NK-92 (cell line): ENCODE data around the gene ACER2.

Source experiments
- DNase-seq: peaks from one replicate; lab custom pipeline; 2025; ENCODE audit not compliant: unreplicated experiment; lab: John Stamatoyannopoulos, UW

The ACER2 gene

DNA sequence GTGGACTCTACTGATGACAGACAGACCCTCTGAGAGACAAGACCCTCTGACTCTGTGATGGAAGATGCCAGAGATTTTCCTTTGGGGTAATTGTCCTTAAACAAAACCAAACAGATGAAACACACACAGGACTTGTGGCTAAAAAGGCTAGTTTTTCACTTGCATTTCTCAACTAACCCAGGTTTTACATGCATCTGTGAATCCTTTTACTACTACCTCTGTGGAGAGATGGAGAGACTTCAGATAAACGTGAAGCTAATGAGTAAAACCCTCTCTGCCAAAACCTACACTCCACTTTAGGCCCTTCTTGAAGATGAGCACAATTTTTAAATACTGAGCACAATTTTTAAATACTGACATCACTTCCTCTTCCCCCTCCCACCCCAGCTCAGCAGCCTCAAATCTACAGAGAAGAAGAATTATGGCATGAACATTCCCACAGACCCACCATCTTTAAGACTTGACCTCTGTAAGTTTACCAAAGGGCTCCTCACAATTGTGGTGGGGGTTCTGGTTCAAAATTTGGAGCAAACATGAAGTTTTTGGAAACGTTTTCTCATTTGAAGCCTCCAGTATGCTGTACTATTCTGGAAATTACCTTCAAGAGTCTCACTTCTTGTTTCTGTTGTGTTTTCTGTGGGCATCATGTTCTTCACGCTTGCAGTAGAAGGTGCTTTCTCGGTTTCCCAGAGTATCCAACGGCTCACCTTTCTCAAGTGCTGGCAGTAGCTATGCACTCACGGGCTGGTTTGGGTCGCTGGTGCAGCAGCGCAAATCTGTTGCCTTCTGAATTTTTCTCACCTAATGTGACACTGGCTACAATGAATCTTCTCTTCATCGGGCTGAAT is 42.7 kb downstream of the ACER2 start:
- DNase-seq: no peak

DNA sequence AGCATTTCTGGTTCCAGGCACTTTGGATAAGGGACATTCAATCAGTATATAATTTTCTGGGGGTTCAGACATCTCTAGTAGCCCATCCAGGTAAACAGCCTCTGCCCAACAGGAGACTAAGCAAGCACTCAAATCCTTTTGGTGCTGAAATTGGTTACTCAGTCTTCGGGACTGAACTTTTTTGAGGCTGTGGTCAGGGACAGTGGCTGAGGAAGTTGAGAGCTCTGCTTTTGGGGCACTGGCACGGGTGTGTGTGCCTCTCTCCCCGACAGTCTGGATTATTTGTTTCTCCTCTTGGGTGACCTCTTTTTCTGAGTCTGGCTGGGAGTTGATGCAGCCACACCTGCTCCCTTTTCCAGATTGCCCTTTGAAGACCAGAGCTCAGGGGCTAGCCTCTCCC is 47.6 kb downstream of the ACER2 start:
- no peak for DNase-seq

DNA sequence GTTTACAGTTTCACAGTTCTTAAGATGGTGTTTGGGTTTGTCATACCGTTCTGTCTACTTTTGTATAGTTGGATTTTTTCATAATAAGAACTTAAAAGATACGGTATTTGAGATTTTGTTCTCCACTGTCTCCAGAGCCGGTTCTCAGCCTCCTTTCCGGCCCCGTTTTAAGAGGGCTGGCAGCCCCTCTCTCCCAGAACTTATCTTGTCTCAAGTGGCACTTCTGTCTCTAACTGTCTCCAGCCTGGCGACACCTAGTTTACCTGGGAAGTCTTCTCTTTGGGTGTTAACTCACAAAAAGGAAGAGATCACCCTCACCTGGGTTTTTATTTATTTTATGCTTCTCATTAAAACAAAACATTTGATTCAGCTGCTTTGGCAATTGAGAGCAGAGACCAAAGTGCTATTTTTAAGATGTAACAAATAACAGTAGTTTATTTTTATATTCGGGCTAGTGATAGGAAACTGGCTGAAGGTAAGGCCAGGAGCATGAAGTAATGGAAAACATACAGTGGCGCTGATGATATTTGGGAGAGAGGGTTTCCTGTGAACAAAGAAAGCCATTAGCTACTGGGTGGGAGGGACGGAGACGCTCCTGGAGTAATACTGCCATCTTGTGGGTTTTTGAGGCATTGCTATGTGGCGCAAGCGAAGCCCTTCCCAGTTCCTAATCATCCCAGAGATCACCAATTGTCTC is 48.3 kb downstream of the ACER2 start:
- DNase-seq: no peak

DNA sequence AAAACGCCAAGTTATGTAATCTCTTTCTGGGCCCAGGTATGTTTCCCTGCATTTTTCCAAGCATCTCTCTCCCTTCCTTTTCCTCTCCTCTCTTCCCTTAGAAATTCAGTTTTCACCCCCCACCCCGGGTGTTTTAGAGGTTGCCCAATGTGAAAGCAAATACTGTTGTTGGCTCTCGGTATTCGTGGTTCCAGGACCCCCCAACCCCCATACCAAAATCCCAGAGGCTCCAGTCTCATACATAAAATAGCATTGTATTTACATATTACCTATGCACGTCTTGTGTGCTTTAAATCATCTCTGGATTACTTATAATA is 48.8 kb downstream of the ACER2 start:
- no peak for DNase-seq

DNA sequence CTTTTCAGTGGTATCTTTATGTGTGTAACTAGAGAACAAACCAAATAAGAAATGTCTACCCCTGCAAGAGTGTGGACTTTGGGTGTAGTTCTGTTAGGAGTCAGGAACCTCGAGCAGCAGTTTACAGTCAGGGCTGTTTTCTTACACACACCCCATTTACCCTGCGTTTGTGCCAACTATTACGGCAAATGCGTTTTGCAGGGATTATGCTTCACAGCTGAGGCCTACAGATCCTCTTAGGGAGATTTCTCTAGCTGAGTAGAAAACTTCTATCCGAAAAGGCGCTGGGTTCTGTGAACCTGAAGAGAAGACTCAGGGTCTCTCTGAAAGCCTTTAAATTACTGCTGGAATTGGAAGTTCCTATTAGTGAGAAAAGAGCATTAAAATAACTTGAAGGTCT is 51.4 kb downstream of the ACER2 start:
- DNase-seq: no peak

DNA sequence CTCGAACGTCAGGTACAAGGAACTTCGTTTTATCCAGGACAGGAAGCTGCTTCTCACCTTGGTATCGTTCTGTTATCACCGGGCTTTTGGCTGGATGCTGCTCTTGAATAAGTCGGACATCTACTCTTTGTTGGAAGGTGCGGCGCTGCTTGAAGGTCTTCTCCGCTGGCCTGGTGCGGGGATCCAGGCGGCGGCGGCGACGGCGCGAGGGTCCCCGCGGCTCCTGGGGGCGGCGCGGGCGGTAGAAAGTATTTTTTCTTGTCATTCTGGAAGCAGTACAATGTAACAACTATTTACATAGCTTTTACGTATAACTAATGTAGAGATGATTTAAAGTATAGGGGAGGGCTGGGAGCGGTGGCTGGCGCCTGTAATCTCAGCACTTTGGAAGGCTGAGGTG is 52.3 kb downstream of the ACER2 start:
- DNase-seq: no peak

DNA sequence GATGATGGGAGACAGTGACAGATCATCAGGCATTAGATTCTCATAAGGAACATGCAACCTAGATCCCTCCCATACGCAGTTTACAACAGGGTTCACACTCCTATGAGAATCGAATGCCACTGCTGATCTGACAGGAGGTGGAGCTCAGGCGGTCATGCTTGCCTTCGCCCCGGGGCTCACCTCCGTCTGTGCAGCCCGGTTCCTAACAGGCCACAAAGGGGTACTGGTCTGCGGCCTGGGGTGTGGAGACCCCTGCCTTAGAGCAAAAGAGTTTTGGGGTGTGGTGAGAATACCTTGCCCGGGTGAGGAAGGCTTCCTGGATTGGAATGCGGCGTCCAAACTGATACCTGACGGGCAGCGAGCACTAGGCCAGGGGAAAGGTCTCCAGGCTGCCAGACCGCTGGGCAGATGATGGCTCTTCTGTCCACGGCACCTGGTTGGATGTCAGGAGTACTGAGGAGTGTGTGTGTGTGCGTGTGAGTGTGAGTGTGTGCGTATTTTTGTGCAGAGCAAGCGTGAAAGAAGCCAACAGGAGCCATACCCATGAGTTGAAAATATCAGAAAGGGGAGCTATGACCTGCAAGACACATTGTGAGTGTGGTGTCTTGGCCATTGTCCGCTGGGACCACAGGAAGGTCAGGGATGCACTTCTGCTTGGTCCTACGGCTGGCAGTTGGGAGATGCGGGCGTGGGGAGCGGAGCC is 55.4 kb downstream of the ACER2 start:
- no peak for DNase-seq

DNA sequence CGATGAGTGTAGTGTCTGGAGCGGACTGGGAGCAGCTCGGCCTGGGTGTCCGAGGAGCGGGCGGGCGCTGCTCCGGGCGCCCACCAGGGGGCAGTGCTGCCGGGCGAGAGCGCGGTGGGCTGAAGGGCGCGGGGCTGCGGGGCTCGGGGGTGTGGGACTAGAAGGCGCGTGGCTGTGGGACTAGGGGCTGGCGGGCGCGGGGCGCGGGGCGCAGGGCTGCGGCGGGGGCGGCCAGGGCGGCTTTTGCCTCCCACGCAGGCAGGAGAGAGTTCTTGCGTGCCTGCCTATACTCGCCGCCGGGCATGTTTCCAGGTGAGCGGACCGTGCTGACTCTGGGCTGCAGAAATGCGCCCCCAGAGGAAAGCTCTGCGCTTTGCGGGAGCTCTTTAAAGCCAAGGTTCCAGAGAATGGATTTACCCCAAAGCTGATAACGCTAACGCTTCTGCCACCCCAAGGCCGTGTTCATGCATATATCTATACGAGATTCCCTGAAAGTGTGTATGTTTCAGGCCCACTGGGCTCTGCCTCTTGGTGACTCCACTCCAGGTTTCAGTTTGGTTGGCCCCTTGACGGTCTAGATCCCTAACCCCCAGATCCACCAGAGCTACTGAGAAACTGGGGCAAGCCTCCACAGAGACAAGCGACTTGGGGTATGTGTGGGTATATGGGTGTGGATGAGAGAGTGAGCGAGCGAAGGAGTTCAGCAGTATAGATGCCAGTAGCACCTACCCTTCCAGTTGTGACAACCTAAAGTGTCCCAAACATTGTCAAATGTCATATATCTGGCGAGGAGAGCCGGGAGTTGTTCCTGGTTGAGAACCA is 56.2 kb downstream of the ACER2 start:
- DNase-seq: no peak

DNA sequence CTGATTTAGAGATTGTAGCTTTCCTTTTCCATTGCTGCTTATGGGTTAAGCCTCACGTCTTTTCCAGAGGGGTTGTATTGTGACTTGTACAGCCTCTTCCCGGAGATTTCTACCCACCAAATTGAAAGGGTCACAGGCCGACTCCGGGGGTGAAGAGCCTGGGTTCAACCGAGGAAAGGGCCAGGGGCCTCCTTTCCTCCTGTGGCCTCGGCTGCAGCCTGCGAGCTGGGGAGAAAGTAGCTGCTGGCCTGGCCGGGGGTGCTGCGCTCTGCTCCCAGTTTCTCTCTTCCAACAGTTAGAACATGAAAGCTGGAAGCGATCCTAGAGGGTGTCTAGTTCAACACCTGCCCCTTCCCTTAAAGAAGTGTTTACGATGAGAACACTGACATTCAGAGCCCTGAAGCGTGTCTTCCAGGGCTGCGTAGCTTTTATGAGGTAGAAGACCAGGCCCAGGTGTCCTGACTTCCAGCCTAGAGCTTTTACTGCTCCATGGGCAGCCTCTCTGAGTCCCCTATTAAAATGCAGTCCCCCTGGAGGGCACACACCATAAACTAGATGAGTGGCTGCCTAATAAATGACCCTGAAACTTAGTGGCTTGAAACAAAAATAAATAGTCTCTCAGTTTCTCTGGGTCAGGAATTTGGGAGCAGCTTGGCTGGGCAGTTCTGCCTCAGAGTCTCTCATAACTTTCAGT is 56.9 kb downstream of the ACER2 start:
- DNase-seq: no peak

DNA sequence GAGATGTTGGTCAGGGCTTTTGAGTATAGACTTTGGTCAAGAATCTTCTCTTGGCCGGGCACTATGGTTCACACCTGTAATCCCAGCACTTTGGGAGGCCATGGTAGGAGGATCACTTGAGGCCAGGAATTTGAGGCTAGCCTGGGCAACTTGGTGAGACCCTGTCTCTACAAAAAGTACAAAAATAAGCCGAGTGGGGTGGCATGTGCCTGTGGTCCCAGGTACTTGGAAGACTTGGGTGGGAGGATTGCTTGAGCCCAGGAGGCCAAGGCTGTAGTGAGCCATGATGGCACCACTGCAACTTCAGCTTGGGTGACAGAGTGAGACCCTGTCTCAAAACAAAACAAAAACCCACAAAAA is 57.5 kb downstream of the ACER2 start:
- no peak for DNase-seq

DNA sequence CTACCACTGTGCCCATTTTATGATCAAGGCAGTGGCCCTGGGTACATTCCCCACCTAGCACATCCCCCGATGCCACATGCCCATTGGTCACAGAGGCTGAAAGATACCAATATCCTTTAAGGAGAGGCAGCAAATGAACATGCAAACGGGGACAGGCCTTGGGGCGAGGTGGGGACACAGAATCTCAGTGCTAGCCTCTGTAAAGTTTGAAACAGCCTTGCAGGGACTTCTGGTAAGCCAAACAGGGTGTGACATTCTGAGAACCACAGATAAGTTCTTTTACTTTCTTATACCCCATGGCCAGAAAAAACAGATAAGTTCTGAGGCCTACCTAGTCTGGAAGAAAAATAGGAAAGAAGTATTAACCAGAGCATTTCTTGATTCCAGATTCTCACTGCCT is 60.5 kb downstream of the ACER2 start:
- DNase-seq: no peak

DNA sequence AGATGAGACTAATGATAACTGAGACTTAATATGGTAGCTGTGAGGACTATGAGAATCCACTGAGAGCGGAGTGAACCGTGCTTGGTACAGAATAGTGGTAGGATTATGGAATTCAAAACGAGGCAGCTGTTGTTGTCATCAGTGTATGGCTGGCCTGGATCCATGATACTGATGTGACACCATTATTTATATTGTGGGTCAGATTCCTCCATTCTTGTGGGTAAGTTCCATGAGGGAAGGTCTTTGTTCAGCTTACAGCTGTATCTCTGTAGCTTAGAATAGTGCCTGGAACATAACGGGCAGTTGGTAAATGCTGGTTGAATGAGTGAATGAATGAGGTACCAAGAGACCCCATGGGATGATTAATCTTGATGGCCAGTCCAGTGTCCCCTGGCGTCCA is 61.8 kb downstream of the ACER2 start:
- DNase-seq: no peak

DNA sequence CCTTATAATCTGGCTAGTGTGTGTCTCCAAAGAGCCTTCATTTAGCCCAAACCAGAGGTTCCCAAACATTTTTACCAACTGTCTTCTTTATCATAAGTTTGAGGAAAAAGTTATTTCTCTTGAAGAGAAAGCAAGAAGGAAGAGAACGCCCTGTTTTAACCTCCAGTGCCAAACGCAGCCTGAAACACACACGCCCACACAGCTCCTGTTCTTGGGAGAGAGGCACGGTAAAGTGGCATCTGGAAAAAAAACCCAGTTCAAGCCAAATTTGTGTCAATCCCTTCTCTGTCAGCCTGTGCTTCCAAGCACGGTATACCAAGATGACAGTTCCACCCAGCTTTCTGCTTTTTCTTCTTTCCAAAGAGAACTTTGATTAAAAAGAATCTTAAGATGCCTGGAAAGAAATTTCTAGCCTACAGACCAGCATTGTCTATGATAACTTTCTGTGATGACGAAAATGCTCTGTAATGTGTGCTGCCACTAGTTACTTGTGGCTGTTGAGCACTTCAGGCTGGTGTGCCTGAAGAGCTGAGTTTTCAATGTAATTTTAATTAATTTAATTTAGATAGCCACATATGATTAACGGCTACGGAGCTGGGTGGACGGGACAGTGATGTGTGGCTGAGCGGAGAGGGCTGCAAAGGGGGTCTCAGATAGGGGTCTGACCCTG is 62.3 kb downstream of the ACER2 start:
- DNase-seq: no peak

DNA sequence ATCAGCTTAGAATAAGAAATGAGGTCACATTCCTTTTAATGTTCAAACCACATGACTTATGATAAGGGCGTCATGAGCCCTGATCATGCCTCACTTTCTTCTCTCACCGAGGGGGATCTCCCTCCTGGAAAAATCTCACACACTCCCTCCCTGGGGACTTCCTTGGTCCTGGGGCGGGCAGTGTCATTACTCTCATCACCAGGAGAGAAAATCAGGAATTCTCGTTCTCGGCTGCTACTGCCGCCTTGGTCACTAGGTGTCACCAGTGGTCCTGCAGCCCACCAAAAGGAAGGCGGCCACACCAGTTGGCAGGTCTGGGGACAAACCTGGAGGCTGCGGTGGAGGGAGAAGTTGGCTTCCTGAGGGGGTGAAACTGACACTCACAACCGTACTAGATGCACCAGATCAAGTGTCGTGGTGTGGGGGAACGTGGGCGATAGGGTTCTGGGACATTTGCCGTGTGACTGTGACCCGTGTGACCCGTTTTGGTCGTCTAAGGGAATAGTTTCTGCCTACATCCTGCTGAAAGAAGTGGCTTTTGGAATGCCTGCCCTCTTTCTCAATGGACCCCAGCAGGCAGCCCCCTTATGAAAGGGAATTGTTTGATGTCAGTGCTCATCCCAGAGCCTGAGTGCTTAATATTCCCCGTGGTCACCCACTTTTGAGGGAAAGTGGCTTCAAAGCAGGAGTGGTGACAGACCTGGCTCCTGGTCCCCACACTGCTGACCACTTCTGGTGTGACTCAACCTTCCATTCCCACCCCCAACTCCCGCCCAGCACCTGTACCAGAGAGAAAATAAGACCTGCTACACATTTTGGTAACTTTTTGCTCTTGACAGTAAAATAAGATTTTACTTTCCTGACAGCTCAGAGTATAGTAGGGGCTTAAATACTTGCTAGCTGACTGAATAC is 63.2 kb downstream of the ACER2 start:
- DNase-seq: no peak

DNA sequence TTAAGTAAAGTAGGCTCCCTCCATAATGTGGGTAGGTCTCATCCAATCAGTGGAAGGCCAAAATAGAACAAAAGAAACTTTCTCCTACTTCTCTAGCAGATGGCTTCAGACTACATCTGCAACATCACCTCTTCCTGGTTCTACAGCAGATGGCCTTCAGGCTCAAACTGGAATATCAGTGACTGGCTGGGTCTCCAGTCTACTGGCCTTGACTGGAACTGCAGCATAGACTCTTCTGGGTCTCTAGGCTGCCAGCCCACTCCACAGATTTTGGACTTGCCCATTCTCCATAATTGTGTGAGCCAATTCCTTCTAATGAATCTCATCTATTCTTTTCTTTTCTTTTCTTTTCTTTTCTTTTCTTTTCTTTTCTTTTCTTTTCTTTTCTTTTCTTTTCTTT is 64.8 kb downstream of the ACER2 start:
- no peak for DNase-seq

DNA sequence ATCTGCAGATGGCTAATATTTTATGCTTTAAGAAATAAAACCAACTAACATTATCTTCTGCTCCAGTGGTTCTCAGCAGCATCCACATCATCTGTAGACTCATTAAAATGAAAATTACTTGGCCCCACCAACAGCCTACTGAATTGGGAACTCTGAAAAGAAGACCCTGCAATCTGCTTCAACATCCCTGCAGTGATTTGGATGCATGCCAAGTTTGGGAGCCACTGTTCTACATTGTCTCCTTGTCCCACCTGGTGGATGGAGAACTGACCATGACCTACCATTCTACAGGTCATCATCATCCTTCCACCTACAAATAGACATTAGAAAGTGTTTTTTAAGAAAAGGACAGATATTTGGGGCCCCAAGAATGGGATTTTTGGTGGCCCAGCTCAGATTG is 71.1 kb downstream of the ACER2 start:
- DNase-seq: no peak

DNA sequence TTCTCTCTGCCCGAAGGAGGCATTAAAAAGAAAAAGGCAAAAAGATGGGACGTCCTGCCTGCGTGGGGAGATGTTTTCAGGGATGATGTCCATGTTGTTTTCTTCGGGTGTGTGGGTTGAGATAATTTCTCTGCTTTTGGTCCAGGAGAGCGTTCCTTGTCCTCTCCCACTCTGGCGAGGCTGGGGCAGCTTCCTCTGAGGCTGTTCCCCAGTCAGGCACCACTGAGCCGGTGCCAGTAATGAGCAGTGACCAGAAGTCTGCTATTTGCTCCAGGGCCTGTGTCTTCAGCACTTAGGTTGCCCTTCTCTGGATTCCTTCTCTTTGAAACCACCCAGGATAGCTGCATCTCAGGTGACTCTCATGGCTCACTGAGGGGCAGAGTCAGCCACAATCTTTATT is 71.5 kb downstream of the ACER2 start:
- no peak for DNase-seq

DNA sequence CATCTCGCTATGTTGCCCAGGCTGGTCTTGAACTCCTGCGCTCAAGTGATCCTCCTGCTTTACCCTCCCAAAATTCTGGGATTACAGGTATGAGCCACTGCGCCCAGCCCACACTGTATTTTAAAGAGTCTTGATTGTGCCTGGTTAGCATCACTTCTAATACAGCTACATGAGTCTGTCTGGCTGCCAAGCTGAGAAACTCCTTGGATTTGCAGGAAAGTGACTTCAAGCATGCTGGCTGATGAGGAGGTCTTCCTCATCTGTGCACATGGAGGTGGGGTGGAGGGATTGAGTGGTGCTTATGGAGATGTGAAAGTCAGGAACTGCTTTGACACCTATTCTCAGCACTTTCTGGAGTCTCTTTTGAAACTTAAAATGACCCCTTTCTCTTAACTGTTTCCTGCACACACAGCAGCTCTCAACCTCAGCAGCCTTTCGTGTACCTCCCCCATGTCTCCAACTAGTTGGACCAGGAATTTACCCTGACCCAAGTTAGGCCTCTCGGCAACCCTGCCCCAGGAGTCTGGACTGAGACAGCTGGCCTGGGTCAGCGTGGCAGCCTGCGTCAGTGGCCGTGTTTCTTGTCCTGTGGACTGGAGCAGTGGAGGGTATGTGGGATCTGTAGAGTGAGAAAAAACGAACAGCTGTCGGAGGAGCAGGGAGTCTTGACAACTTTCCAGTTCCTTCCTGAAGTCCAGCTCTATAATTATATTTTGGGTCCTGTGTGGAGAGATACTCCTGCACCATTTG is 72.5 kb downstream of the ACER2 start:
- no peak for DNase-seq

DNA sequence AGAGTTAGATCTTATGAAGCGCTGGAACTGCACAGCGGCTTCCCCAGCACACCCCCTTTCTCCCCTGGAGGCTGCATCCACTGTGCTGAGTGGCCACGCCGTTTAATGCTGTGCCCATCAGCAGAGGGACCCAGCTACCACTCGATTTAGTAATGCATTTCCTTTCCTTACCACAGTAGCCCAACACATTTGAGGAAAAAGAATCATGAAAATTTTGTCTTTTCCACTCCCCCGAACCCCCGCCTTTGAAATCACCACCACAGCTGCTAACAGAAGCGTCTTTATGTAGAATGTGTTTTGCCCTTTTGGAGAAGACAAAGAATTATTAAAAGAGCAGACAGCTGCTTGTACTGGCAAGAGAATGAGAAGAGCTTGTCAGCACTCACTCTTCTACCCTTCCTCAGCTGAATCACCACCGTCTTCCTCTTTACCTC is 73.2 kb downstream of the ACER2 start:
- no peak for DNase-seq
